ENCODE results near the gene KCNJ5. TPM values are rescaled to one million over a fixed set of nuclear protein-coding genes. Genes with fewer than 3 reads are reported as not detected.

The KCNJ5 gene
- total RNA-seq, 1 experiment from 2014 or later = 0.22 TPM

GRCh38 chr11:128956401-128957201 is 65.4 kb downstream of the KCNJ5 start (continued):
- no peak for TF ChIP-seq AR (CRISPR knock-in tag; IDR thresholded peaks at IDR 0.05)

- TF ChIP-seq STAT6 (CRISPR knock-in tag; conservative IDR thresholded peaks at IDR 0.05; ENCODE audit: low read depth) (no peak), MXD4 (CRISPR knock-in tag; IDR thresholded peaks at IDR 0.05; ENCODE audit: borderline replicate concordance) (no peak), ZNF281 (CRISPR knock-in tag; IDR thresholded peaks at IDR 0.05) (no peak), RORB (CRISPR knock-in tag; IDR thresholded peaks at IDR 0.05) (no peak), ZNF317 (CRISPR knock-in tag; IDR thresholded peaks at IDR 0.05; ENCODE audit: borderline replicate concordance, low read depth) (no peak), MLX (CRISPR knock-in tag; IDR thresholded peaks at IDR 0.05) (no peak)
- H3K27me3 Mint-ChIP-seq (ENCODE audit: low read depth) = peaks cover 11% of the 10 kb centered on the region
- no peak for DNase-seq (ENCODE audit: low spot score)
- ATAC-seq = no peak
- CTCF ChIA-PET = interaction anchor here (0.6 to 6.2 kb wide), 16 partner anchors 9 to 375 kb away, joined by 3 to 180 read pairs (median 6); no protein-coding TSS in a partner anchor
- no peaks in the 10 kb centered on the region for H3K36me3 Mint-ChIP-seq
- POLR2A ChIA-PET = no interaction called here
- H3K27ac Mint-ChIP-seq = no peak overlapping the region
- H3K4me1 Mint-ChIP-seq = no peaks in the 10 kb centered on the region
- H3K9me3 Mint-ChIP-seq = no peaks in the 10 kb centered on the region
- no peak overlapping the region for H3K4me3 Mint-ChIP-seq
Measured at GRCh38 chr11:128957202-128957482, 66.0 kb downstream of the KCNJ5 start.

GRCh38 chr11:128961645-128962044 is 70.5 kb downstream of the KCNJ5 start:
- POLR2A ChIA-PET = no interaction called here
- Mint-ChIP-seq H3K4me3 (no peak overlapping the region), H3K27ac (no peak overlapping the region), H3K36me3 (no peaks in the 10 kb centered on the region), H3K27me3 (ENCODE audit: low read depth) (no peaks in the 10 kb centered on the region; the same call in 1 of the 2 replicates), H3K9me3 (no peaks in the 10 kb centered on the region), H3K4me1 (peaks cover 9% of the 10 kb centered on the region)
- DNase-seq (ENCODE audit: low spot score) = no peak
- ATAC-seq = no peak
- TF ChIP-seq PRRX2 (CRISPR knock-in tag; IDR thresholded peaks at IDR 0.05) (no peak), KAT7 (CRISPR knock-in tag; IDR thresholded peaks at IDR 0.05; ENCODE audit: borderline replicate concordance) (no peak), E2F4 (CRISPR knock-in tag; IDR thresholded peaks at IDR 0.05; ENCODE audit: borderline replicate concordance, low read depth) (no peak), ZNF219 (CRISPR knock-in tag; IDR thresholded peaks at IDR 0.05; ENCODE audit: borderline replicate concordance) (no peak), ZNF138 (CRISPR knock-in tag; conservative IDR thresholded peaks at IDR 0.05) (no peak), TEAD1 (CRISPR knock-in tag; IDR thresholded peaks at IDR 0.05) (no peak), TEAD4 (CRISPR knock-in tag; IDR thresholded peaks at IDR 0.05) (no peak)
- CTCF ChIA-PET = interaction anchor here (1.3 kb wide), 1 partner anchor 74 kb away, joined by 5 read pairs; no protein-coding TSS in a partner anchor

All from WTC11 (cell line).